ENCODE data around the gene MYO1E.
"Not testable (repeated sequence)": the region's sequence is repeated elsewhere in the genome, so short reads cannot be mapped to it uniquely, and the experiment has no call there.

DNA sequence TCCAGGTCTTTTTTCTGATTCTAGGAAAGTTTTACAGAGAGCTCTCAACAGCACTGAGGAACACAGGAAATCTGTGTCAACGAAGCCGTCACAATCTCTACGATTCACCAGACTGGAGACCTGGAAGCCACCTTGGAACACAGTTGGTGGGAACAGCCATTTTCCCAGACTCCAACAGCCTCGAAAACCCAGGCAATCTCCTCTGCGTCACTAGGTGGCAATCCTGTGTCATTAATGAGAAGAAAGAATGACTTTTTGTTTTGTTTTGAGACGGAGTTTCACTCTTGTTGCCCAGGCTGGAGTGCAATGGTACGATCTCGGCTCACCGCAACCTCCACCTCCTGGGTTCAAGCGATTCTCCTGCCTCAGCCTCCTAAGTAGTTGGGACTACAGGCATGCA is 228.1 kb downstream of the MYO1E start:
- TF ChIP-seq ELF4, NFRKB, FOXA1 (IDR thresholded peaks at IDR 0.05): not testable (repeated sequence)

Measured in HEK293T (cell line).